ENCODE results near the gene TMEFF2.

Gene TMEFF2

GRCh38 chr2:192184349-192184748 lies 10.4 kb downstream of the TMEFF2 start:
- H2BK5ac ChIP-seq (ENCODE audit: low read length), result no peak overlapping the region
- H2BK120ac ChIP-seq (ENCODE audit: low read depth, low read length), result no peak overlapping the region
- H2AFZ ChIP-seq (ENCODE audit: low read length), result no peak overlapping the region
- no peak overlapping the region for H3K23ac ChIP-seq (ENCODE audit: low read depth, low read length, poor library complexity)
- H3K27me3 ChIP-seq (ENCODE audit: control insufficient read depth in 3 of 3, insufficient read depth in 3 of 3, low read depth in 1 of 3, low read length in 3 of 3), result no peaks in the 10 kb centered on the region
- no peak overlapping the region for H2BK15ac ChIP-seq (ENCODE audit: low read length)
- H3K14ac ChIP-seq (ENCODE audit: low read length), result no peak overlapping the region
- H2BK12ac ChIP-seq (ENCODE audit: low read length), result no peak overlapping the region
- H2AK5ac ChIP-seq (ENCODE audit: low read depth, low read length), result no peak overlapping the region
- H3K4me3 ChIP-seq (ENCODE audit: low read length in 2 of 2), result no peak overlapping the region
- no peak overlapping the region for H3K18ac ChIP-seq (ENCODE audit: low read length)
- H3K36me3 ChIP-seq (replicated peaks in 1 of 2; ENCODE audit: control insufficient read depth in 2 of 2, insufficient read depth in 2 of 2, low read length in 2 of 2), result no peaks in the 10 kb centered on the region
- H3K9ac ChIP-seq (ENCODE audit: low read depth, low read length, poor library complexity), result no peak overlapping the region
- H3K4ac ChIP-seq (ENCODE audit: low read length), result no peak overlapping the region
- H3K79me1 ChIP-seq (ENCODE audit: low read depth, low read length), result no peaks in the 10 kb centered on the region
- H3K4me1 ChIP-seq (ENCODE audit: control insufficient read depth in 2 of 2, insufficient read depth in 1 of 2, low read depth in 1 of 2, low read length in 2 of 2), result no peaks in the 10 kb centered on the region
- H4K8ac ChIP-seq (ENCODE audit: low read depth, low read length), result no peak overlapping the region
- no peaks in the 10 kb centered on the region for H3K9me3 ChIP-seq (replicated peaks in 1 of 2; ENCODE audit: control insufficient read depth in 2 of 2, insufficient read depth in 1 of 2, low read depth in 1 of 2, low read length in 2 of 2)
- no peak for DNase-seq (ENCODE audit: low spot score)
- no peak overlapping the region for H3K27ac ChIP-seq (replicated peaks; ENCODE audit: low read length)
- no peak overlapping the region for H4K91ac ChIP-seq (ENCODE audit: low read depth, low read length, poor library complexity)
- WGBS, 2 donors (ENCODE audit: extremely low coverage in 2 of 2, insufficient read length in 2 of 2, insufficient replicate concordance in 1 of 2), result no CpG with 5 or more reads among the region's 2 CpGs
- H3K4me2 ChIP-seq (ENCODE audit: insufficient read depth, low read length, poor library complexity, severe bottlenecking), result no peak overlapping the region

DNA sequence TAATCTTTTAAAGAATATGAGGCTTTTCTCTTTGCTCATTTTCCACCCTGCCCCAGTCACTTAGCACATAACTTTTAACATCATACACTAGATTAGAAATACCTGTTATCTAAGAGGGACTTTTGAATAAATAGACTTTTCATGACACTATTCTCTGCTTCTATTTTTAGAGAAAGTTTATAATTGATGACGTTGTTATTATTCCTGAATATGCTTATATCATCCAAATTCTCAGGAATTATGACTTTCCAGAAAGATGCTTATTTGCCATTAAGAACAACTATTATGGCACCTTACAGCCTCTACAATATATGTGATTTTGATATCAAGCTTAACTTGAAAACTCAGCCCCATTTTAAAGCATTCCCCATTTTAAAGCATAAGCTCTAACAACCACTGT lies 11.4 kb downstream of the TMEFF2 start:
- H2AK5ac ChIP-seq (ENCODE audit: low read depth, low read length), result no peak overlapping the region
- H4K8ac ChIP-seq (ENCODE audit: low read depth, low read length), result no peak overlapping the region
- H2BK15ac ChIP-seq (ENCODE audit: low read length), result no peak overlapping the region
- no peak overlapping the region for H2AFZ ChIP-seq (ENCODE audit: low read length)
- H3K9me3 ChIP-seq (replicated peaks in 1 of 2; ENCODE audit: control insufficient read depth in 2 of 2, insufficient read depth in 1 of 2, low read depth in 1 of 2, low read length in 2 of 2), result no peaks in the 10 kb centered on the region
- no peak overlapping the region for H3K23ac ChIP-seq (ENCODE audit: low read depth, low read length, poor library complexity)
- H3K4me3 ChIP-seq (ENCODE audit: low read length in 2 of 2), result no peak overlapping the region
- no peaks in the 10 kb centered on the region for H3K36me3 ChIP-seq (replicated peaks in 1 of 2; ENCODE audit: control insufficient read depth in 2 of 2, insufficient read depth in 2 of 2, low read length in 2 of 2)
- H3K4me2 ChIP-seq (ENCODE audit: insufficient read depth, low read length, poor library complexity, severe bottlenecking), result no peak overlapping the region
- no peak overlapping the region for H2BK120ac ChIP-seq (ENCODE audit: low read depth, low read length)
- H3K27me3 ChIP-seq (ENCODE audit: control insufficient read depth in 3 of 3, insufficient read depth in 3 of 3, low read depth in 1 of 3, low read length in 3 of 3), result no peaks in the 10 kb centered on the region
- H3K9ac ChIP-seq (ENCODE audit: low read depth, low read length, poor library complexity), result no peak overlapping the region
- H3K4me1 ChIP-seq (ENCODE audit: control insufficient read depth in 2 of 2, insufficient read depth in 1 of 2, low read depth in 1 of 2, low read length in 2 of 2), result no peaks in the 10 kb centered on the region
- no peak overlapping the region for H3K4ac ChIP-seq (ENCODE audit: low read length)
- no peak overlapping the region for H2BK5ac ChIP-seq (ENCODE audit: low read length)
- H3K14ac ChIP-seq (ENCODE audit: low read length), result no peak overlapping the region
- H3K27ac ChIP-seq (replicated peaks; ENCODE audit: low read length), result no peak overlapping the region
- no peak for DNase-seq (ENCODE audit: low spot score)
- no peak overlapping the region for H4K91ac ChIP-seq (ENCODE audit: low read depth, low read length, poor library complexity)
- H2BK12ac ChIP-seq (ENCODE audit: low read length), result no peak overlapping the region
- H3K18ac ChIP-seq (ENCODE audit: low read length), result no peak overlapping the region
- H3K79me1 ChIP-seq (ENCODE audit: low read depth, low read length), result no peaks in the 10 kb centered on the region
- WGBS, 2 donors (ENCODE audit: extremely low coverage in 2 of 2, insufficient read length in 2 of 2, insufficient replicate concordance in 1 of 2), result no CpG with 5 or more reads among the region's 1 CpG

DNA sequence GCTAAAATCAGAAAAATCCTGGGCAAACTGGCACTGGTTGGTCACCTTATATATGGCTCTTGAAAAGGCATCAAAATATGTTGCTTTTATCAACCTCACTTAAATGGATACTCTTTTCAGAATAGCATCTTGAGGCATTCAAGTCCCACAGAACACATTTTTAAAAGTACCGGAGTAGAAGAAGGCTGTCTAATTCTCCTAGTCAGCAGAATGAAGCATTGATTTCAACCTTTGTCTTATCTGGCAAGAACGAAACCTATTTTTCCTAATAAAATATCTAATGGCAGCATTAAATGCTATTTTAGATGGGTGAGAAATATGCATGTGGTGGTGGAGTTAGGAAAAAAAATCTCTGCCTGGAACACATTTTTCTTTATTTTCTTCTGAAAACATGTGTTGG lies 27.8 kb downstream of the TMEFF2 start:
- no peak overlapping the region for H2AK5ac ChIP-seq (ENCODE audit: low read depth, low read length)
- H3K36me3 ChIP-seq (replicated peaks in 1 of 2; ENCODE audit: control insufficient read depth in 2 of 2, insufficient read depth in 2 of 2, low read length in 2 of 2), result no peaks in the 10 kb centered on the region
- no peak overlapping the region for H3K4ac ChIP-seq (ENCODE audit: low read length)
- no peak overlapping the region for H2BK15ac ChIP-seq (ENCODE audit: low read length)
- no CpG with 5 or more reads among the region's 2 CpGs for WGBS, 2 donors (ENCODE audit: extremely low coverage in 2 of 2, insufficient read length in 2 of 2, insufficient replicate concordance in 1 of 2)
- H2BK120ac ChIP-seq (ENCODE audit: low read depth, low read length), result no peak overlapping the region
- H4K91ac ChIP-seq (ENCODE audit: low read depth, low read length, poor library complexity), result no peak overlapping the region
- no peak overlapping the region for H3K18ac ChIP-seq (ENCODE audit: low read length)
- H4K8ac ChIP-seq (ENCODE audit: low read depth, low read length), result no peak overlapping the region
- H3K4me2 ChIP-seq (ENCODE audit: insufficient read depth, low read length, poor library complexity, severe bottlenecking), result no peak overlapping the region
- H3K9ac ChIP-seq (ENCODE audit: low read depth, low read length, poor library complexity), result no peak overlapping the region
- H3K27ac ChIP-seq (replicated peaks; ENCODE audit: low read length), result no peak overlapping the region
- no peak overlapping the region for H2AFZ ChIP-seq (ENCODE audit: low read length)
- DNase-seq (ENCODE audit: low spot score), result no peak
- H3K79me1 ChIP-seq (ENCODE audit: low read depth, low read length), result no peaks in the 10 kb centered on the region
- no peaks in the 10 kb centered on the region for H3K9me3 ChIP-seq (replicated peaks in 1 of 2; ENCODE audit: control insufficient read depth in 2 of 2, insufficient read depth in 1 of 2, low read depth in 1 of 2, low read length in 2 of 2)
- H3K4me3 ChIP-seq (ENCODE audit: low read length in 2 of 2), result no peak overlapping the region
- H3K14ac ChIP-seq (ENCODE audit: low read length), result no peak overlapping the region
- H3K23ac ChIP-seq (ENCODE audit: low read depth, low read length, poor library complexity), result no peak overlapping the region
- no peak overlapping the region for H2BK5ac ChIP-seq (ENCODE audit: low read length)
- H3K4me1 ChIP-seq (ENCODE audit: control insufficient read depth in 2 of 2, insufficient read depth in 1 of 2, low read depth in 1 of 2, low read length in 2 of 2), result no peaks in the 10 kb centered on the region
- H2BK12ac ChIP-seq (ENCODE audit: low read length), result no peak overlapping the region
- no peaks in the 10 kb centered on the region for H3K27me3 ChIP-seq (ENCODE audit: control insufficient read depth in 3 of 3, insufficient read depth in 3 of 3, low read depth in 1 of 3, low read length in 3 of 3)

GRCh38 chr2:192165842-192166241 lies 28.9 kb downstream of the TMEFF2 start:
- H2BK120ac ChIP-seq (ENCODE audit: low read depth, low read length), result no peak overlapping the region
- H3K9me3 ChIP-seq (replicated peaks in 1 of 2; ENCODE audit: control insufficient read depth in 2 of 2, insufficient read depth in 1 of 2, low read depth in 1 of 2, low read length in 2 of 2), result no peaks in the 10 kb centered on the region
- H3K4ac ChIP-seq (ENCODE audit: low read length), result no peak overlapping the region
- H3K79me1 ChIP-seq (ENCODE audit: low read depth, low read length), result no peaks in the 10 kb centered on the region
- H4K91ac ChIP-seq (ENCODE audit: low read depth, low read length, poor library complexity), result no peak overlapping the region
- no peak overlapping the region for H3K23ac ChIP-seq (ENCODE audit: low read depth, low read length, poor library complexity)
- WGBS, 2 donors (ENCODE audit: extremely low coverage in 2 of 2, insufficient read length in 2 of 2, insufficient replicate concordance in 1 of 2), result no CpG with 5 or more reads among the region's 4 CpGs
- no peak overlapping the region for H2BK5ac ChIP-seq (ENCODE audit: low read length)
- H3K4me1 ChIP-seq (ENCODE audit: control insufficient read depth in 2 of 2, insufficient read depth in 1 of 2, low read depth in 1 of 2, low read length in 2 of 2), result no peaks in the 10 kb centered on the region
- H3K9ac ChIP-seq (ENCODE audit: low read depth, low read length, poor library complexity), result no peak overlapping the region
- no peak overlapping the region for H3K27ac ChIP-seq (replicated peaks; ENCODE audit: low read length)
- no peak for DNase-seq (ENCODE audit: low spot score)
- no peak overlapping the region for H3K4me3 ChIP-seq (ENCODE audit: low read length in 2 of 2)
- no peaks in the 10 kb centered on the region for H3K36me3 ChIP-seq (replicated peaks in 1 of 2; ENCODE audit: control insufficient read depth in 2 of 2, insufficient read depth in 2 of 2, low read length in 2 of 2)
- no peak overlapping the region for H2BK12ac ChIP-seq (ENCODE audit: low read length)
- H3K4me2 ChIP-seq (ENCODE audit: insufficient read depth, low read length, poor library complexity, severe bottlenecking), result no peak overlapping the region
- no peak overlapping the region for H4K8ac ChIP-seq (ENCODE audit: low read depth, low read length)
- H2AK5ac ChIP-seq (ENCODE audit: low read depth, low read length), result no peak overlapping the region
- H3K14ac ChIP-seq (ENCODE audit: low read length), result no peak overlapping the region
- no peaks in the 10 kb centered on the region for H3K27me3 ChIP-seq (ENCODE audit: control insufficient read depth in 3 of 3, insufficient read depth in 3 of 3, low read depth in 1 of 3, low read length in 3 of 3)
- H2AFZ ChIP-seq (ENCODE audit: low read length), result no peak overlapping the region
- H3K18ac ChIP-seq (ENCODE audit: low read length), result no peak overlapping the region
- H2BK15ac ChIP-seq (ENCODE audit: low read length), result no peak overlapping the region

All from neuronal stem cell (in vitro differentiated cells).